H54 (cell line): ENCODE data around the gene SLC18A2.

Source experiments
- DNase-seq: peaks from one replicate; pipeline ENCODE4 v3.0.0; 2011; ENCODE audit warnings: low spot score, mixed read lengths; ENCODE audit not compliant: insufficient read length
- FAIRE-seq: peaks from 3 replicates; lab custom pipeline; 2011; peaks lifted over from hg19 to GRCh38; lab: Jason Lieb, UNC
- POLR2A ChIP-seq: IDR thresholded peaks from 2 replicates; pipeline ENCODE4 v1.6.1; 2011; ENCODE audit warnings: low read depth, mild to moderate bottlenecking, low read length

SLC18A2 gene

GRCh38 chr10:117240621-117241529, at the start of gene SLC18A2:
Gene SLC18A2, plus strand, starts transcription at chr10:117241114. Its CDS starts 580 bp downstream, at chr10:117241694.
- DNase-seq: no peak
- no peak for FAIRE-seq
- no peak for TF ChIP-seq POLR2A

GRCh38 chr10:117197189-117197588, 43.7 kb upstream of the SLC18A2 start, which contains the start of gene KCNK18:
Gene KCNK18, plus strand, starts transcription at chr10:117197489. Its CDS starts 0 bp downstream, at chr10:117197489.
- no peak for TF ChIP-seq POLR2A
- FAIRE-seq (no peak), DNase-seq (no peak)

- FAIRE-seq (no peak), DNase-seq (no peak)
- no peak for TF ChIP-seq POLR2A
Observed at GRCh38 chr10:117198088-117198487, 42.8 kb upstream of the SLC18A2 start.

- no peak for TF ChIP-seq POLR2A
- FAIRE-seq (no peak), DNase-seq (no peak)
Observed at GRCh38 chr10:117201826-117202225, 39.1 kb upstream of the SLC18A2 start.

- no peak for FAIRE-seq
- TF ChIP-seq POLR2A: no peak
- DNase-seq: no peak
Observed at GRCh38 chr10:117204316-117204715, 36.6 kb upstream of the SLC18A2 start.

- no peak for TF ChIP-seq POLR2A
- DNase-seq (no peak), FAIRE-seq (no peak)
Observed at GRCh38 chr10:117212176-117212575, 28.7 kb upstream of the SLC18A2 start.

GRCh38 chr10:117214401-117214800, 26.5 kb upstream of the SLC18A2 start:
- TF ChIP-seq POLR2A: no peak
- FAIRE-seq (no peak), DNase-seq (peak; percentile 28)

- no peak for TF ChIP-seq POLR2A
- no peak for FAIRE-seq
- no peak for DNase-seq
Observed at GRCh38 chr10:117215079-117215478, 25.8 kb upstream of the SLC18A2 start.

GRCh38 chr10:117216028-117216427, 24.9 kb upstream of the SLC18A2 start:
- no peak for DNase-seq
- no peak for FAIRE-seq
- TF ChIP-seq POLR2A: no peak

- DNase-seq (peak; percentile 33), FAIRE-seq (no peak)
- TF ChIP-seq POLR2A: no peak
Observed at GRCh38 chr10:117216611-117217195, 24.2 kb upstream of the SLC18A2 start.

GRCh38 chr10:117217196-117217761, 23.6 kb upstream of the SLC18A2 start:
- no peak for TF ChIP-seq POLR2A
- FAIRE-seq (no peak), DNase-seq (no peak)

- DNase-seq (no peak), FAIRE-seq (no peak)
Observed at GRCh38 chr10:117218654-117219053, 22.3 kb upstream of the SLC18A2 start.

GRCh38 chr10:117221156-117221711, 19.7 kb upstream of the SLC18A2 start:
- TF ChIP-seq POLR2A: no peak
- DNase-seq (peak; percentile 77), FAIRE-seq (no peak)

More at GRCh38 chr10:117218654-117219053, 22.3 kb upstream of the SLC18A2 start:
- TF ChIP-seq POLR2A: no peak

GRCh38 chr10:117222552-117222951, 18.4 kb upstream of the SLC18A2 start:
- no peak for DNase-seq
- no peak for FAIRE-seq
- TF ChIP-seq POLR2A: no peak
